Astrocyte of the cerebellum (primary cell): ENCODE results near the gene PLEKHM1.

Source experiments
- DNase-seq: peaks from one replicate; pipeline ENCODE4 v3.0.0-alpha.2; 2011; ENCODE audit warnings: low read depth
- H3K4me3 ChIP-seq: 2 replicates; pipeline ENCODE4 v1.5.1; 2011; ENCODE audit warnings: mild to moderate bottlenecking, low read depth, low read length, moderate library complexity
- CTCF ChIP-seq: IDR thresholded peaks from 2 replicates; pipeline ENCODE4 v1.5.1; 2012; ENCODE audit warnings: low read length, low read depth, moderate library complexity, mild to moderate bottlenecking; ENCODE audit errors: missing control alignments
- in situ Hi-C: cut with HindIII; loops from 2 replicates; pipeline ENCODE4 v1.10.0; 2017; ENCODE audit warnings: low sequenced_read_pairs

Gene PLEKHM1

GRCh38 chr17:45391918-45392317 lies 98.6 kb downstream of the PLEKHM1 start:
- no peak overlapping the region for H3K4me3 ChIP-seq
- no peak for TF ChIP-seq CTCF
- in situ Hi-C loops: no loop called here
- DNase-seq: no peak

GRCh38 chr17:45391291-45391690 lies 99.2 kb downstream of the PLEKHM1 start:
- no peak for TF ChIP-seq CTCF
- in situ Hi-C loops: no loop called here
- no peak for DNase-seq
- H3K4me3 ChIP-seq: no peak overlapping the region

GRCh38 chr17:45389354-45389753 lies 101.2 kb downstream of the PLEKHM1 start:
- no peak overlapping the region for H3K4me3 ChIP-seq
- DNase-seq: no peak
- no peak for TF ChIP-seq CTCF
- in situ Hi-C loops: no loop called here

GRCh38 chr17:45388604-45389325 lies 101.8 kb downstream of the PLEKHM1 start:
- in situ Hi-C loops: no loop called here

GRCh38 chr17:45387739-45388138 lies 102.8 kb downstream of the PLEKHM1 start:
- in situ Hi-C loops: no loop called here

More at GRCh38 chr17:45388604-45389325, 101.8 kb downstream of the PLEKHM1 start:
- no peak overlapping the region for H3K4me3 ChIP-seq
- TF ChIP-seq CTCF: no peak
- no peak for DNase-seq

GRCh38 chr17:45386178-45386577 lies 104.3 kb downstream of the PLEKHM1 start:
- no peak overlapping the region for H3K4me3 ChIP-seq
- no peak for DNase-seq
- TF ChIP-seq CTCF: no peak
- in situ Hi-C loops: no loop called here

More at GRCh38 chr17:45387739-45388138, 102.8 kb downstream of the PLEKHM1 start:
- DNase-seq: no peak
- no peak overlapping the region for H3K4me3 ChIP-seq
- no peak for TF ChIP-seq CTCF
